Glutamatergic neuron (in vitro differentiated cells): ENCODE measurements around the gene ASIC4. TPM values are rescaled to one million over a fixed set of nuclear protein-coding genes. Genes with fewer than 3 reads are reported as not detected.

Source experiments
- DNase-seq: peaks from one replicate; pipeline ENCODE4 v3.0.0; 2022
- H3K27ac Mint-ChIP-seq: one replicate; pipeline ENCODE4 v1.8.0; 2020; ENCODE audit warnings: mild to moderate bottlenecking, mixed read lengths, inconsistent platforms; ENCODE audit not compliant: unreplicated experiment
- H3K27me3 Mint-ChIP-seq: one replicate; pipeline ENCODE4 v1.8.0; 2020; ENCODE audit warnings: mild to moderate bottlenecking, moderate library complexity, mixed read lengths, inconsistent platforms; ENCODE audit not compliant: unreplicated experiment
- H3K36me3 Mint-ChIP-seq: one replicate; pipeline ENCODE4 v1.8.0; 2020; ENCODE audit warnings: mild to moderate bottlenecking, mixed read lengths, inconsistent platforms; ENCODE audit not compliant: unreplicated experiment
- H3K4me1 Mint-ChIP-seq: one replicate; pipeline ENCODE4 v1.8.0; 2020; ENCODE audit warnings: mild to moderate bottlenecking, low read depth, mixed read lengths, inconsistent platforms; ENCODE audit not compliant: unreplicated experiment
- H3K4me3 Mint-ChIP-seq: one replicate; pipeline ENCODE4 v1.8.0; 2020; ENCODE audit warnings: mild to moderate bottlenecking, mixed read lengths, inconsistent platforms; ENCODE audit not compliant: unreplicated experiment
- H3K9me3 Mint-ChIP-seq: one replicate; pipeline ENCODE4 v1.8.0; 2020; ENCODE audit warnings: mild to moderate bottlenecking, moderate library complexity, mixed read lengths, inconsistent platforms; ENCODE audit not compliant: unreplicated experiment
- total RNA-seq: library from RNA; stranded (reverse); fragmentation: NEBNext Ultra II Directional; extraction: Animal tissue kit (Norgen Biotek cat#: 25700); gene quantifications from one replicate; pipeline ENCODE4 v1.2.1, GENCODE V29; 2021; ENCODE audit not compliant: unreplicated experiment
- TF ChIP-seq, protein P1 (sequence below): fragments of 200-600 bp; sonication (generic); IDR thresholded peaks from one replicate; pipeline ENCODE4 v1.5.0; 2021; ENCODE audit not compliant: partially characterized antibody, unreplicated experiment

ASIC4 gene
- total RNA-seq, 1 donor from 2014 or later = 5.4 TPM

DNA sequence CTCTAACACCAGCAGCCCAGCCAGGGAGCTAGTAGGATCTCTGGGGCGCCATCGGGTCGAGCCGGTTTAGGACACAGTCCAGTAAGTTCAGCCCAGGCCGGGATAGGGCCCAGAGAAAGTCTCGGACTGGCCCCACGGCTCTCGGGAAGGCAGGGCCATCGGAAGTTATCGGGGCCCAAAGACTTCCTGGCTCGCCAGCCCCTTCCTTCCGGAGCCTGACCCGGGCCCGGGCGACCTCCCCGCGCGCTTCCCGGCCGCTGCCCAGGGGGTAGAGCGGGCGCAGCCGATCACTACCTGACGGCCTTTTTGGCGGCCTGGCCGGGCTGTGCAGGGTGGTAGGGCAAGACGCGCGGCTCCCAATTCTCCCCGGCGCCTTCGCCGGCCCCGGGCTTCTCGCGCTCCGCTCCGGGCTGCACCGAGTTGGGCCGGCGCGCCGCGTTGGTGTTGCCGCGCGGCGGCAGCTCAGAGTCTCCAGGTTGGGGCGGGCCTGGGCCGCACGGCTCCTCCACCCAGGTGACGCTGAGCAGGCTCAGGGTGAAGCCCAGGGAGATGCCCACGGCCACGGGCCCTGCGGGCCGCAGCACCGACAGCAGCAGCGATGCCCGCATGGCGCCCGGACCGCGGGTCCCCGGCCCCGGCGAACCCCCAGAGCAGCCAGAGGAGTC, 28.8 kb downstream of the ASIC4 start:
- H3K9me3 Mint-ChIP-seq = peaks cover 25% of the 10 kb centered on the region
- H3K27ac Mint-ChIP-seq = peak overlapping the region; percentile 54
- TF ChIP-seq, protein P1, sequence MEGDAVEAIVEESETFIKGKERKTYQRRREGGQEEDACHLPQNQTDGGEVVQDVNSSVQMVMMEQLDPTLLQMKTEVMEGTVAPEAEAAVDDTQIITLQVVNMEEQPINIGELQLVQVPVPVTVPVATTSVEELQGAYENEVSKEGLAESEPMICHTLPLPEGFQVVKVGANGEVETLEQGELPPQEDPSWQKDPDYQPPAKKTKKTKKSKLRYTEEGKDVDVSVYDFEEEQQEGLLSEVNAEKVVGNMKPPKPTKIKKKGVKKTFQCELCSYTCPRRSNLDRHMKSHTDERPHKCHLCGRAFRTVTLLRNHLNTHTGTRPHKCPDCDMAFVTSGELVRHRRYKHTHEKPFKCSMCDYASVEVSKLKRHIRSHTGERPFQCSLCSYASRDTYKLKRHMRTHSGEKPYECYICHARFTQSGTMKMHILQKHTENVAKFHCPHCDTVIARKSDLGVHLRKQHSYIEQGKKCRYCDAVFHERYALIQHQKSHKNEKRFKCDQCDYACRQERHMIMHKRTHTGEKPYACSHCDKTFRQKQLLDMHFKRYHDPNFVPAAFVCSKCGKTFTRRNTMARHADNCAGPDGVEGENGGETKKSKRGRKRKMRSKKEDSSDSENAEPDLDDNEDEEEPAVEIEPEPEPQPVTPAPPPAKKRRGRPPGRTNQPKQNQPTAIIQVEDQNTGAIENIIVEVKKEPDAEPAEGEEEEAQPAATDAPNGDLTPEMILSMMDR = no peak
- no peak for DNase-seq
- H3K4me1 Mint-ChIP-seq = peaks cover 26% of the 10 kb centered on the region
- peaks cover 16% of the 10 kb centered on the region for H3K27me3 Mint-ChIP-seq
- peak overlapping the region; percentile 90 for H3K4me3 Mint-ChIP-seq
- H3K36me3 Mint-ChIP-seq = peaks cover 13% of the 10 kb centered on the region

GRCh38 chr2:219543596-219544358, 29.5 kb downstream of the ASIC4 start, which contains the start of the genes CHPF and TMEM198:
TSS of gene CHPF (minus strand) at chr2:219543809. CDS start at chr2:219543538, 271 bp downstream.
TSS of gene TMEM198 (plus strand) at chr2:219544028. CDS start at chr2:219544728, 700 bp downstream.
- TF ChIP-seq, protein P1 = no peak
- Mint-ChIP-seq H3K4me1 (peaks cover 24% of the 10 kb centered on the region), H3K27me3 (peaks cover 18% of the 10 kb centered on the region), H3K27ac (peak within 1 kb of the TSS; percentile 95), H3K9me3 (peaks cover 26% of the 10 kb centered on the region), H3K36me3 (peaks cover 19% of the 10 kb centered on the region), H3K4me3 (peak within 1 kb of the TSS; percentile 99)
- DNase-seq = peak; percentile 98

- peaks cover 28% of the 10 kb centered on the region for H3K9me3 Mint-ChIP-seq
- TF ChIP-seq, protein P1 = no peak
- H3K4me1 Mint-ChIP-seq = peaks cover 24% of the 10 kb centered on the region
- no peak for DNase-seq
- peak overlapping the region; percentile 95 for H3K27ac Mint-ChIP-seq
- H3K36me3 Mint-ChIP-seq = peaks cover 19% of the 10 kb centered on the region
- peak overlapping the region; percentile 99 for H3K4me3 Mint-ChIP-seq
- H3K27me3 Mint-ChIP-seq = peaks cover 18% of the 10 kb centered on the region
Observed at GRCh38 chr2:219544567-219544966, 30.3 kb downstream of the ASIC4 start.

GRCh38 chr2:219545295-219545942, 31.1 kb downstream of the ASIC4 start:
- peaks cover 28% of the 10 kb centered on the region for H3K9me3 Mint-ChIP-seq
- H3K27ac Mint-ChIP-seq = peak overlapping the region; percentile 95
- peaks cover 24% of the 10 kb centered on the region for H3K4me1 Mint-ChIP-seq
- H3K36me3 Mint-ChIP-seq = peaks cover 19% of the 10 kb centered on the region
- no peak for DNase-seq
- H3K4me3 Mint-ChIP-seq = peak overlapping the region; percentile 99
- TF ChIP-seq, protein P1 = no peak
- peaks cover 20% of the 10 kb centered on the region for H3K27me3 Mint-ChIP-seq
